HL-60 (cell line): ENCODE data around the gene ALPI.

ENCODE experiments used
- DNase-seq, 2 experiments: peaks; one replicate each; pipeline ENCODE4 v3.0.0-alpha.2; 2010 to 2020; ENCODE audit warnings: low read depth in 1 of 2, low spot score in 1 of 2
- H3K27ac ChIP-seq: fragments of 250-450 bp; sonication (Bioruptor Pico); replicated peaks from 2 replicates; pipeline ENCODE4 v1.5.1; 2020; ENCODE audit warnings: mild to moderate bottlenecking, moderate library complexity
- H3K27me3 ChIP-seq: fragments of 250-450 bp; sonication (Bioruptor Pico); 2 replicates; pipeline ENCODE4 v1.5.1; 2021; ENCODE audit warnings: mild to moderate bottlenecking, moderate library complexity; ENCODE audit not compliant: insufficient read depth, poor library complexity, severe bottlenecking
- H3K4me3 ChIP-seq: replicated peaks from 2 replicates; pipeline ENCODE4 v1.5.1; 2011; ENCODE audit warnings: mild to moderate bottlenecking, control low read depth, low read length; ENCODE audit not compliant: insufficient read depth
- CTCF ChIP-seq: IDR thresholded peaks from one replicate; pipeline ENCODE4 v1.5.1; 2011; ENCODE audit warnings: low read length, control low read depth, inconsistent platforms; ENCODE audit not compliant: insufficient read depth
- GABPA ChIP-seq: IDR thresholded peaks from 2 replicates; pipeline ENCODE4 v1.6.1; 2012; ENCODE audit warnings: low read depth
- POLR2AphosphoS5 ChIP-seq: IDR thresholded peaks from 2 replicates; pipeline ENCODE4 v1.6.1; 2012; ENCODE audit warnings: low read depth
- REST ChIP-seq: IDR thresholded peaks from 2 replicates; pipeline ENCODE4 v1.6.1; 2012; ENCODE audit warnings: low read depth; ENCODE audit not compliant: insufficient replicate concordance
- SPI1 ChIP-seq: IDR thresholded peaks from 2 replicates; pipeline ENCODE4 v1.6.1; 2012; ENCODE audit warnings: low read depth, mild to moderate bottlenecking, borderline replicate concordance

The ALPI gene

GRCh38 chr2:232489516-232490220 lies 33.7 kb downstream of the ALPI start:
- H3K27ac ChIP-seq = no peak overlapping the region
- no peak overlapping the region for H3K4me3 ChIP-seq
- peaks cover 46% of the 10 kb centered on the region for H3K27me3 ChIP-seq
- no peak for TF ChIP-seq REST
- no peak for TF ChIP-seq POLR2AphosphoS5
- TF ChIP-seq GABPA = no peak
- TF ChIP-seq SPI1 = no peak
- TF ChIP-seq CTCF = no peak
- no peak for DNase-seq

- H3K27ac ChIP-seq = no peak overlapping the region
- H3K27me3 ChIP-seq = peaks cover 40% of the 10 kb centered on the region
- no peak overlapping the region for H3K4me3 ChIP-seq
- no peak for DNase-seq
- TF ChIP-seq CTCF (no peak), POLR2AphosphoS5 (no peak), GABPA (no peak)
These were observed 34.5 kb downstream of the ALPI start for GRCh38 chr2:232490221-232491138.

GRCh38 chr2:232491139-232491780 lies 35.3 kb downstream of the ALPI start:
- H3K27me3 ChIP-seq = peaks cover 34% of the 10 kb centered on the region

GRCh38 chr2:232492236-232492848 lies 36.4 kb downstream of the ALPI start:
- H3K27ac ChIP-seq = no peak overlapping the region
- H3K4me3 ChIP-seq = no peak overlapping the region
- H3K27me3 ChIP-seq = peaks cover 25% of the 10 kb centered on the region
- no peak for DNase-seq
- no peak for TF ChIP-seq CTCF
- TF ChIP-seq SPI1 = no peak
- TF ChIP-seq POLR2AphosphoS5 = no peak

More at GRCh38 chr2:232491139-232491780, 35.3 kb downstream of the ALPI start:
- TF ChIP-seq POLR2AphosphoS5 = no peak
- TF ChIP-seq GABPA = no peak
- H3K27ac ChIP-seq = no peak overlapping the region
- DNase-seq = no peak
- no peak overlapping the region for H3K4me3 ChIP-seq
